ENCODE measurements around the gene R3HCC1L.

- TF ChIP-seq POLR2A (IDR thresholded peaks at IDR 0.05) (no peak), CTCF (IDR thresholded peaks at IDR 0.05) (no peak), POLR2AphosphoS5 (IDR thresholded peaks at IDR 0.05) (no peak)
These were observed 62.5 kb downstream of the R3HCC1L start for GRCh38 chr10:98196985-98197384.
